Measurements from ENCODE around the gene CASZ1. TPM values are rescaled to one million over a fixed set of nuclear protein-coding genes. Genes with fewer than 3 reads are reported as not detected.

CASZ1 gene
- total RNA-seq, 1 experiment from 2014 or later = 3.9 TPM

- Histone ChIP-seq H3K79me2 (ENCODE audit: insufficient read depth, low read length) (no peaks in the 10 kb centered on the region), H3T11ph (ENCODE audit: low read length) (no peak overlapping the region), H2BK5ac (ENCODE audit: insufficient read length, low read length) (no peak overlapping the region), H2BK15ac (ENCODE audit: low read depth, low read length) (no peak overlapping the region), H3K4ac (ENCODE audit: low read depth, low read length) (no peak overlapping the region), H3K4me2 (ENCODE audit: insufficient read depth, insufficient read length, low read length) (peak overlapping the region; percentile 30), H3K27ac (ENCODE audit: insufficient read length, low read depth, low read length) (no peak overlapping the region), H4K8ac (replicated peaks; ENCODE audit: insufficient read length, low read depth, low read length) (no peak overlapping the region), H3K23me2 (ENCODE audit: insufficient read length, low read depth, low read length, poor library complexity, severe bottlenecking) (no peaks in the 10 kb centered on the region), H4K20me1 (ENCODE audit: control insufficient read depth, insufficient read depth, insufficient read length) (no peaks in the 10 kb centered on the region), H3K9ac (ENCODE audit: extremely low read depth, insufficient read length, low read length) (no peak overlapping the region), H2AK5ac (ENCODE audit: insufficient read length, low read length) (no peak overlapping the region), H4K91ac (ENCODE audit: insufficient read length, low read depth, low read length) (no peak overlapping the region), H2BK120ac (ENCODE audit: low read depth, low read length, poor library complexity, severe bottlenecking) (no peak overlapping the region), H3K79me1 (ENCODE audit: insufficient read depth, low read depth, low read length, poor library complexity, severe bottlenecking) (no peaks in the 10 kb centered on the region), H3K23ac (ENCODE audit: insufficient read length, low read depth, low read length) (no peak overlapping the region), H4K5ac (ENCODE audit: insufficient read length, low read depth, low read length) (no peak overlapping the region), H3K56ac (ENCODE audit: insufficient read length, low read depth, low read length) (no peak overlapping the region), H2AFZ (ENCODE audit: low read length) (no peak overlapping the region), H3K4me1 (ENCODE audit: insufficient read depth, low read length) (no peaks in the 10 kb centered on the region), H3K18ac (ENCODE audit: insufficient read length, low read depth, low read length) (no peak overlapping the region), H3K9me3 (ENCODE audit: control insufficient read depth, low read depth, low read length) (no peaks in the 10 kb centered on the region), H3K14ac (ENCODE audit: insufficient read depth, low read length) (no peak overlapping the region), H2BK20ac (ENCODE audit: low read depth, low read length, poor library complexity, severe bottlenecking) (no peak overlapping the region), H3K27me3 (ENCODE audit: insufficient read depth, low read length) (peaks cover 7% of the 10 kb centered on the region; the same call in 1 of the 2 replicates), H2BK12ac (ENCODE audit: insufficient read length, low read depth, low read length) (no peak overlapping the region)
- H3K9me3 Mint-ChIP-seq = no peaks in the 10 kb centered on the region
- peaks cover 30% of the 10 kb centered on the region for H3K27me3 Mint-ChIP-seq (ENCODE audit: low read depth)
- no peaks in the 10 kb centered on the region for H3K36me3 Mint-ChIP-seq (ENCODE audit: insufficient read depth in 1 of 3, low read depth in 3 of 3)
- no CpG with 5 or more reads among the region's 29 CpGs for WGBS (ENCODE audit: extremely low coverage, insufficient read length, low lambda C conversion rate)
- no peak for DNase-seq
- peaks cover 4 to 27% of the 10 kb centered on the region in 2 experiments for H3K4me1 Mint-ChIP-seq
- H3K27ac Mint-ChIP-seq = no peak overlapping the region
- TF ChIP-seq CTCF (conservative IDR thresholded peaks at IDR 0.05) = peak; percentile 6; the same call in 1 of the 3 replicates
- peak overlapping the region in 1 of 2 experiments; percentile 38; a peak in 1 of 5 replicates for H3K4me3 Mint-ChIP-seq
Observed at GRCh38 chr1:10637834-10638558, 158.4 kb downstream of the CASZ1 start.

All from H9 (cell line).